Medulla oblongata (tissue), 1 donor: ENCODE measurements around the gene CIPC.

Experiments
- DNase-seq: peaks from one replicate; pipeline ENCODE4 v3.0.0-alpha.2; 2015; ENCODE audit errors: extremely low spot score

Gene CIPC

GRCh38 chr14:77151245-77151644 lies 53.2 kb downstream of the CIPC start:
- peak; percentile 20 for DNase-seq

- DNase-seq, result peak; percentile 8
Measured at GRCh38 chr14:77151918-77152588, 54.0 kb downstream of the CIPC start.

- DNase-seq, result no peak
Measured at GRCh38 chr14:77153802-77154201, 55.7 kb downstream of the CIPC start.

- no peak for DNase-seq
Measured at GRCh38 chr14:77154421-77154820, 56.4 kb downstream of the CIPC start.

GRCh38 chr14:77155083-77155482 lies 57.0 kb downstream of the CIPC start:
- DNase-seq, result no peak

- peak; percentile 13 for DNase-seq
Measured at GRCh38 chr14:77157740-77158139, 59.7 kb downstream of the CIPC start.

GRCh38 chr14:77158175-77158881 lies 60.3 kb downstream of the CIPC start:
- peak; percentile 85 for DNase-seq

GRCh38 chr14:77158882-77159255 lies 60.8 kb downstream of the CIPC start:
- no peak for DNase-seq

GRCh38 chr14:77161011-77161410 lies 63.0 kb downstream of the CIPC start:
- no peak for DNase-seq
